HG03097 (cell line): ENCODE measurements around the gene SPIRE1.
"Not testable (repeated sequence)": the region's sequence is repeated elsewhere in the genome, so short reads cannot be mapped to it uniquely, and the experiment has no call there.

ENCODE experiments used
- ATAC-seq: cut with Tn5 transposase; IDR thresholded peaks from one replicate; pipeline ENCODE4 v1.9.1; 2021; ENCODE audit not compliant: unreplicated experiment, low FRiP score

SPIRE1 gene

GRCh38 chr18:12556946-12557806 lies 100.7 kb downstream of the SPIRE1 start:
- ATAC-seq, result no peak

GRCh38 chr18:12554796-12555388 lies 103.0 kb downstream of the SPIRE1 start:
- ATAC-seq, result no peak

- ATAC-seq, result no peak
These were observed 105.0 kb downstream of the SPIRE1 start for GRCh38 chr18:12552879-12553242.

- ATAC-seq, result not testable (repeated sequence)
These were observed 105.7 kb downstream of the SPIRE1 start for GRCh38 chr18:12551943-12552878.

GRCh38 chr18:12551466-12551865 lies 106.4 kb downstream of the SPIRE1 start:
- ATAC-seq, result not testable (repeated sequence)

- ATAC-seq, result no peak
These were observed 114.2 kb downstream of the SPIRE1 start for GRCh38 chr18:12543697-12544096.

- ATAC-seq, result no peak
These were observed 117.2 kb downstream of the SPIRE1 start for GRCh38 chr18:12540751-12541150.

- ATAC-seq, result not testable (repeated sequence)
These were observed 118.7 kb downstream of the SPIRE1 start for GRCh38 chr18:12539158-12539557.

- ATAC-seq, result no peak
These were observed 123.1 kb downstream of the SPIRE1 start for GRCh38 chr18:12534820-12535219.

- no peak for ATAC-seq
These were observed 125.2 kb downstream of the SPIRE1 start for GRCh38 chr18:12532661-12533060.

- ATAC-seq, result no peak
These were observed 126.2 kb downstream of the SPIRE1 start for GRCh38 chr18:12531749-12532148.

GRCh38 chr18:12520442-12520992 lies 137.4 kb downstream of the SPIRE1 start:
- ATAC-seq, result no peak

GRCh38 chr18:12518832-12519531 lies 138.9 kb downstream of the SPIRE1 start:
- ATAC-seq, result no peak

- no peak for ATAC-seq
These were observed 139.6 kb downstream of the SPIRE1 start for GRCh38 chr18:12518326-12518725.

- no peak for ATAC-seq
These were observed 140.6 kb downstream of the SPIRE1 start for GRCh38 chr18:12517142-12517825.

- no peak for ATAC-seq
These were observed 141.8 kb downstream of the SPIRE1 start for GRCh38 chr18:12516049-12516630.

- no peak for ATAC-seq
These were observed 142.4 kb downstream of the SPIRE1 start for GRCh38 chr18:12515550-12515949.

GRCh38 chr18:12507007-12507406 lies 150.9 kb downstream of the SPIRE1 start:
- no peak for ATAC-seq

- no peak for ATAC-seq
These were observed 156.9 kb downstream of the SPIRE1 start for GRCh38 chr18:12500986-12501385.
